ENCODE results near the gene TLR2.

GRCh38 chr4:153728660-153729059 is 44.6 kb downstream of the TLR2 start:
- TF ChIP-seq CTCF (IDR thresholded peaks at IDR 0.05), result no peak
- no peak for TF ChIP-seq EZH2 (IDR thresholded peaks at IDR 0.05)
